ENCODE measurements around the gene CACNA1C.

GRCh38 chr12:2032506-2032905 is 20.3 kb upstream of the CACNA1C start:
- no peak for TF ChIP-seq POLR2AphosphoS5 (IDR thresholded peaks at IDR 0.05; ENCODE audit: low read length)
- no peak for TF ChIP-seq RFX5 (IDR thresholded peaks at IDR 0.05; ENCODE audit: low read depth, low read length)
- no peak for TF ChIP-seq MYC (IDR thresholded peaks at IDR 0.05; ENCODE audit: insufficient read depth, insufficient read length, insufficient replicate concordance, low read length, severe bottlenecking)
- TF ChIP-seq CTCF (IDR thresholded peaks at IDR 0.05 in 2 of 3, conservative IDR thresholded peaks at IDR 0.05 in 1 of 3; ENCODE audit: control insufficient read depth in 2 of 3, extremely low read depth in 1 of 3, insufficient read depth in 1 of 3, low read depth in 3 of 3, low read length in 3 of 3) = no peak
- no peak for TF ChIP-seq ZNF24 (IDR thresholded peaks at IDR 0.05)
- TF ChIP-seq TAF1 (IDR thresholded peaks at IDR 0.05; ENCODE audit: borderline replicate concordance, low read depth, low read length) = no peak
- no peak for TF ChIP-seq POLR2A (IDR thresholded peaks at IDR 0.05; ENCODE audit: low read depth, low read length)
- TF ChIP-seq JUND (IDR thresholded peaks at IDR 0.05; ENCODE audit: low read depth, low read length) = no peak

Data from GM12878 (cell line).